ENCODE results near the gene THSD4.

Gene THSD4

DNA sequence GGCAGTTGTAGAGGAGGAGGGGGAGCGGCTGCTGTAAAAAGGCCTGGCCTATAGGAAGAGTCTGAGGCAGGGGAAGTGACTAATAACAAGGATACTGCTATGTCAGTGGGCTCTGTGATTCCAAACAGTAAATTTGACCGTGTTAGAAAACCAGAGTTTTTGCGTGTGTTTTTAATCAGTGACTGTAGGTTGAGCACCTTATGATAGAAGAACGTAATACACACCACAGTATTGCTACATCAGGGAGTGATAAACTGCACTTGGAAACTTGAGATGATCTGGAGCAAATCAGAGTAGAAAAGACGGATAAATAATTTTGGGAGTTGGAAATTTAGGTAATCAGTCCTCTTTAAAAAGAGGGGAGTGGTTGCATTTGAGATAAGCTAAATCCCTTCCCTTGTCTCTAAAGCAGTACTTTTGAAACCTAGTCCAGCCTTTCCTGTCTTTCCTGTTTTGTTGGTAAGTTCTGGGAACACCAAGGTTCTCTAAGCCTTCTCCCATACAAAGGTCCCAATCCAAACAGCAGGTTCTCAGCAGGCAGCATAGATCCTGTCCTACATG is 564.6 kb downstream of the THSD4 start:
- DNase-seq, result no peak

DNA sequence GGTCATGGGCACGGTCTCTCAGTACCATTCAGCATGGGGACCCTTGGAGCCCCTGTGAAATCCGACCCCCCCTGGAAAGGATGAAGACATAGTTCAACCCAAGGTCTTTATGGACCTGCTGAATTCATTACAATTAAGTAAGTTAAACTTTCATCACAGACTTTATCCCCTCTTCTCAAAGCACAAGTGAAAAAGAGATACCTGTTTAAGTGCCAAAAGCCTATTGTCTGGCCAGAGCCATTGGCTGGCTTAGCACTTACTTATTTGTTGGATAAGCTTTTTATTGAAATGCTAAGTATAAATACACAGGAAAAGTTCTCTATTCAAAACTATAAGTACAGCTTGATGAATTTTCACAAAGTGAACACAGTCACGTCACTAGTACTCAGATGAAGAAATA is 566.7 kb downstream of the THSD4 start:
- DNase-seq, result no peak

DNA sequence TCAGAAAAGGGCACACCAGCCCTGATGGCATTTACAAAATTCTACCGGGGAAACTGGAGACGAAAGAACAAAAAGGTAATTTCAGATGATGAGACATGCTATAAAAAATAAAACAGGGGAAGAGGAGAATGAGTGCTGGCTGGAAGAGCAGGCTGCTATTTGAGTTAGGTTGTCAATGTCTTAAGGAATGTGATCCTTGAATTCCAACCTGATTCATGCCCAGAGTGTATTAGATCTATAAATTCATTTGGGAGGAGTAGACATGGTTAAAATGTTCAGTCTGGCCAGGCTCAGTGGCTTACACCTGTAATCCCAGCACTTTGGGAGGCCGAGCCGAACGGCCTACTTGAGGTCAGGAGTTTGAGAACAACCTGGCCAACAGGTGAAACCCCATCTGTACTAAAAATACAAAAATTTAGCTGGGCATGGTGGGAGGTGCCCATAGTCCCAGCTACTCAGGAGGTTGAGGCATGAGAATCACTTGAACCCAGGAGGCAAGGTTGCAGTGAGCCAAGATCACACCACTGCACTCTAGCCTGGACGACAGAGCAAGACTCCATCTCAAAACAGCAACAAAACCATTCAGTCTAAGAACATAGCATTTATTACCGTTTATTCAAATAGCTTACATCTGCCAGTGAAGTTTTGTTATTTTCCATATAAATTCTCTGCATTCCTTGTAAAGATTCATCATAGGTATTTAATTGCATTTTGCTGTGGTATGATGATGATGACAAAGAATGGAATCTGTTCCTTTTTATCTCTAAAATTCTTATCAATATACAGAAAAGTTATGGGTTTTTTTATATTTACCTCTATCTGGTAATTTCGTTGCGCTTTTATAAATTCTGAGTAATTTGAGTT is 568.4 kb downstream of the THSD4 start:
- DNase-seq, result no peak

DNA sequence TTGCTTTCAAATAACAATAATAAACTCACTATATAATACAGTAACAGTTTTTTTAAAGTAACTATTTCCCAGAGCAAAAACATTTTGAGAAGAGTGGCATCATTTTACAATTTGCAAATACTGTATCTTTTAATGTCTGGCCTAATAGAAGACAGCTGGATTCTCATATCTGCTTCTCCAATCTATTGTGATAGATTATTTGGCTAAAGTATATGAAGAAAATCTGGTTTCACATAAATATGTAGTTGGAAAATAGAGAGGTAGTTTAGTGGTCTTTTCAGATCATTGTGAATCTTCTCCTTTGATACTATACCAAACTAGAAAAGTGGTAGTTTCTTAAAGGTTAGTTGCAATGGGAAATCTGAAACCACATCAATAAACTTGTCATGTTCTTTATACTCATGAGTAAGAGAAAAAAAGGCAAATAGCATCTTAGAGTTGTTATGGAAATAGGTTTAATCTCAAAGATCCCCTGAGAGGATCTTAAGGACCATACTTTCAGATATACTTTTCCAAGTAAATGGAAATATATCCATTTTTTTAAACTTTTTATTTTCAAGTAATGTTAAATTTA is 570.2 kb downstream of the THSD4 start:
- no peak for DNase-seq

DNA sequence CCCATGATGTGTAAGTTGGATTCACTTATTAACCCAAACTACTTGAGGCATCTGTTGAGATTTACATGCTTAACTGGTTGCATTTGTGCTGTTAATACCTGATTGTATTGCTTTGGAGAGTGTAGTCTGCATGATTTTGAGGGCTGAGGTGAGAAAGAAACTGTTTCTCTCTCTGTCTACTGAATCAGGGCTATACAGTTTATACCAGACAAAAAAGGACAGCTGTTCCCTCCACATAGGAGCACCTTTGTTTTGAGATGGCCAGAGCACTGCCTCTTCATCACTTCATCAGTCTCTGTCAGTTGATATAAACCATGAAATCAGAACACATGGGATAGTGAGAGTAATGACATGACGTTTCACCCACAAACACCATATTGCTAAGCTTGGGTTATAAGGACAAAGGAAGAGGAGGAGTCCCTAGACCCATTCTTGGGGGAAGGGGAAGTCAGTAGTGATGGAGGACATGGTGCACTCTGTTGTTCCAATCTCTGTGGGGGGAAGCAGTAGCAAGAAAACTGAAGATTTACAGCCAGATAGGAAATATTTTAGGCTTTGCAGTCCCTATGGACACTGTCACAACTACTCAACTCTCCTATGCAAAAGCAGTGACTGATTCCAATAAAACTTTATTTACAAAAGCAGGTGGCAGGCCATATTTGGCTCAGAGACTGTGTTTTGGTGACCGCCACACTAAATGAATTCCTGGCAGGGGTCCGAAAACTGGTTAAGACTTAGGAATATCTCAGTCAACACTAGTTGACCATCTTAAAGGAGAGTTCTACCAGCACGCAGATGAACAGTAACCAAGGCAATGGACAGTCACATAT is 571.2 kb downstream of the THSD4 start:
- DNase-seq, result no peak

DNA sequence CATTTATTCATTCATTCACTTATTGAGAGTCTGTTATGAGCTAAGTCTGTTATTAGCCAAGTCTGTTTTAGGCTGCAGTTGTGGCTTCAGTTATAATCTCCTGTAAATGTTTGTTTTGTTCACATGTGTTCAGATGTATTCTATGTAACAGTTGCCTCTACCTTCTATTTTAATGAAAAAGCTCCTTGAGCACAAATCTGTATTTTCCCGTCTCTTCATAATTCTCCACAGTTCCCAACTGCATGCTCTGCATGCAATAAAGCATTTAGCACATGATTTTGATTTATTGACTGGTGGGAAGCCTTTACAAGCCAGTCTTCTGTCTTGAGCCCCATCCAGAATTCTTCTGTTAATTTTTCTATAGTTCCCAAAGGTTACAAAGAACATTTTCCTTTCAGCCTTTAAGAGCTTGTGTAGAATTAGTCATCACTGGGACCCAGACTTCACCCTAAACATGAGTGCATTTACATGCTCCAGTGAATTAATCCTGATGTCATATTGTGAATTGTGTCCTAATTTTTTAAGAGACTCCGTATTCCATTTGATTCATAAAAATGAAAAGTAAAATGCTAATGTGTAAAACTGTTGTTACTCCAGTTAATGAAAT is 572.7 kb downstream of the THSD4 start:
- no peak for DNase-seq

DNA sequence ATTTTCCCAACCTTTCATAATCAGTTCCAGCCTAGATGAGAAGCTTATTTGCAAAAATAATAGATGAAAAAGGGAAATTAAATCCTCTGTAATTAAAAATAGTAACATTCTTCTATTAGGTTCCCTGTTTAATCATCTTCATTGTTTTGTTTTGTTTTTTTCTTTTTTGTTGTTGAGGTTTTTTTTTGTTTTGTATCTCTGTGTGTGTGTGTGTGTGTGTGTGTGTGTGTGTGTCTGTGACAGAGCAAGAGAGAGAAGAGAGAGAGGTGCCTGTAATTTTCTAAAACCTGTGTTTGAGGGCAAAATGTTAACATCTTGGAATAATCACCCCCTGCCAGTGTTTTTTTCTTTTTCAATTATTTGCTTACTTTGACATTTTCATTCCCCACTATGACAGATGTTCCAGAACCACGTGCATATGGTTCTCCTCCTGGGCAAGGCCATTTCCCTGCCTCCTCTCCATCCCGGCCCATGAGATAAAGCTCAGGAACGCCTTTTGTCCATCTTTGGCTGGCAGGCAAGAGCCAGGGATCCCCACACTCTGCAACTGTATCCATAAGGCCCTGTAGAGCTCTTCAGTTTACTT is 573.3 kb downstream of the THSD4 start:
- DNase-seq, result no peak

DNA sequence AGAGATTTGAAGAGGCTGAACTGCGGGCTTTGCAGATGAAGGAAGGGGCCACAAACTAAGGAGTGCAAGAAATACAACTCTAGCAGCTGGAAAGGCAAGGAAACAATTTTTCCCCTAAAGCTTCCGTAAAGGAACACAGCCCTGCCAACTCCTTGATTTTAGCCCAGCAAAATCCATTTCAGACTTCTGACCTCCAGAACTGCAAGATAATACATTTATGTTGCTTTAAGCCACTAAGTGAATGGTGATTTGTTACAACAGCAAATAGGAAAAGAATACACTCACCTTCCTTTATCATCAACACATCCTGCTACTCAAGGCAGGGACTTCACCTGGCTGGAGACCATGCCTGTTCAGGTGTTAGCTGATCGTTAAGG is 575.8 kb downstream of the THSD4 start:
- DNase-seq, result no peak

DNA sequence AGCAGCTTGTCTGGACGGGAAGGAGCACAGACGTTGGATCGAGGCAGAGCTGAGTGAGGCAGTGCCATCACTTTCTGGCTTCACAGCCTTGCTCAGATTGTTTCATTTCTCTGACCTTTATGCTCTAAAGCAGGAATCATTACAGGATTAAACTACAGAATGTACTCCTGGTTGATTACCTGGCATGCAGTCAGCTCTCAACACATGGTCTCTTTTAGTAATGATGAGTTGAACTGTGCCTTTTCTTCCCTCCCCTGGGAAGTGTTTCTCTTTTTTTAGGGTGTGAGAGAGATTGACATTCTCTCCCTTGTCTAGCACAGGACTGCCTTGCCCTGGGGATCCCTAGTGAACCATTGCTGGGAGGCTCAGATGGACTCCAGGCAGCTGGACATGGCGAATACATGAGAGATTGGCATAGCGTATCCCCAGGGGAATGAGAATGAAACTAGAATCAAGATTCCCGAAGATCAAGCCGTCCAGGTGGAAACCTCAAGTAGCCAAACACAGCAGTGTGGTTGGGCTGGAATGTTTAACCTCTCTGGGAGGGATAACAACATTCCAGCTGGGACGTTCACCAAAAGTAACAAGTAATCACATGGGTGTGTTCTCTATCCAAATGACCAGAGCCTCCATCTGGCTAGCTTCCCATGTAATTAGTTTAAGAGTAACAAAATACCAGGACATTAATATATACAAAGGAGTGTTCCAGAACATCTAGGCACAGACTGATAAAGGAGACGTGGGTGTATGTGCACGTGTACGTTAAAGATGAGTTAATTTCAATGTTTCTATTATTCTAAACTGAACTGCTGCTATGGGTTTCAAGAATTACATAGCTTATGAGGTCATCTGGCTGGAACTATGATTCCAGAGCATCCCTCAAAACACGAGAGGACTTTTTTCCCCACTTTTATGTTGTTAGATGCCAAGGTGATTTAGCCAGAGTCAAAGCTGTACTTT is 576.5 kb downstream of the THSD4 start:
- no peak for DNase-seq

DNA sequence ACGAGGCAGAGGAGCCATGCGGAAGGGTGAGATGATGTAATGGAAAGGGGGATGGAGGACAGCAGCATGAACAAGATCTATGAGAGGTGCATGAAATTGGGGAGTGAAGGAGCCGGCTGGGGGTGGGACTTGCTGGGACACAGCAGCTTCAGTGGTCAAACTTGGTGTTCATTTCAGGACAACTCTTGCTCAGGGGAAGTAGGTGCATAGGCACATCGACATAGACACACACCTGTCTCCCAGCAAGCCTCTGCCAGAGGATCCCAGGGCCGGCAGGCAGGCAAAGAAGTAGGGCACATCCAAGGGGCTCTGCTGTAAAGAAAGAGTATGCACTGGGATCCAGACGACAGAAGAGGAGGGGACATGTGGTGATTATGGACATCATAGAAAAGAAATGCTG is 582.0 kb downstream of the THSD4 start:
- DNase-seq, result no peak

DNA sequence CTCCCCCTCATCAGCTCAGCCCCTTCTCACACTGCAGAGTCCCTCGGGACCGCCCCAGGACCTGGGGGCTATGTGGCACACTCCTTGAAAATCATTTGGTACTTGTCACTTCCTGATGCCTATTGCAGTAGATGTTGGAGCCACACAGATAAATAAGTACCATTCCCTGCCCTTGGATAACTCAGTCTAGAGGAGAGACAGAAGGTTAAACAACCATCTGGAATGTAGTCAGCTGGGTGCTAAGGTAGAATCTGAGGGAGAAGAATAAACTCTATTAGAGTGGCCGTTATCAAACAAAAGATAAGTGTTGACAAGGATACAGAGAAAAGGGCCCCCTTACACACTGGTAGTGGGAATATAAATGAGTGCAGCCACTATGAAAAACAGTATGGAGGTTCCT is 582.8 kb downstream of the THSD4 start:
- DNase-seq, result no peak

DNA sequence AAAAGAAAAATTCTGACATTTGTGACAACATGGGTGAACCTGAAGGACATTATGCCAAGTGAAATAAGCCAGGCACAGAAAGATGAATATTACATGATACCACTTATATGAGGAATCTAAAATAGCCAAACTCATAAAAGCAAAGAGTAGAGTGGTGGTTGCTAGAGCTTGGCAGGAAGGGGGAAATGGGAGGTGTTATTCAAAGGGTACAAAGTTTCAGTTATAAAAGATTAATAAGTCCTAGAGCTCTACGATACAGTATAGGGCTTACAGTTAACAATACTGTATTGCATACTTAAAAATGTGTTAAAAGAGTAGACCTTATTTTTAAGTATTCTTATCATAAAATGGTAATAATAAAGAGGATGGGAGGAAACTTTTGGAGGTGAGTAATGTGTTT is 583.5 kb downstream of the THSD4 start:
- DNase-seq, result no peak

DNA sequence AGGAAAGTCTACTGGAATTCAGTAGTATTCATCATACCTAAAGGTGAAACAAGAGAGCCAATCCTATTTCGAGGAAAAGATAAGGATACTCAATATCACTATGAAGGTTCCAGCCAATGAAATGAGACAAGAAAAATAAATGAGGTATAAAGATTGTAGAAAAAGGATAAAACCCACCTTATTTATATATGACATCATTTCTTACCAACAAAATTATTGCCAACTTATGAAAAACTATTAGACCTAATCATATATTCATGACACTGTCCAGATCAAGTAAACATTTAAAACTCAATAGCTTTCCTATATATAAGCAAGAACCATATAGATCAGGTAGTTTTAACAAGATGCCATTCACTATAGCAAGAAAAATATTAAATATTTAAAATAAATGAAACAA is 584.7 kb downstream of the THSD4 start:
- no peak for DNase-seq

DNA sequence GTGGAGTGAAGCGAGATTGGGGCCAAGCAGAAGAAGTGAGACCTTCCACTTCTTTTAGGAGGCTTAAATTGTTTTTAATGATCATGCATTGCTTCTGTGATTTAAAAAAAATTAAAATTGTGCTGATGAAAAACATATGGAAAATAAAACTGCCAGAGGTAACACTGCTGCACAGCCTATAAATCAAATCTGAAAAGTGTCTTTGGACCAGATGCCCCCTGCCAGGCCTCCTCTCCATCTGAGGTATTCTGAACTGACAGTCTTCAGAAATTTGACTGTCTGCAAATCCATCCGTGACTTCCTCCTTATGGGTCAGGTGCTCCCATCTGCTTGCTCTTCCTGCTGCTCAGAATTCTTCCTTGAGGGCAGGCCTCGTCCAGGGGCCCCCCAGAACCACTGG is 586.5 kb downstream of the THSD4 start:
- DNase-seq, result no peak

DNA sequence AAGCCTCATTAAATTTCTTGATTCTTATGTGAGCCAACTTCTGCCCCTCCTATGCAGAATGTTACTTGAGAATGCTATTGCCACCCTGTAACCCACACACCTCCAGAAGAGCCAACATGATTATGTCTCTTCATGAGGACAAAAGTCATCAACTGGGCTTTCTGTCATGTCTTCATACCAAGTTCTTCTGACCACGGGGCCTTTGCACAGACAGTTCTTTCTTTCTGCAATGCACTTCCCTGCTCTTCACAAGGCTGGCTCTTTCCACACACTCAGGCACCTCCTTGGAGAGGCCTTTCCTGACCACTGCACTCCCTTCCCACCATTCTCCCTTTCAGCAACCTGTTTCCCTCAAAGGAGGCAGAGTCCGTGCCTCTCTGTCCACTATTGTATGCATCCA is 587.2 kb downstream of the THSD4 start:
- DNase-seq, result no peak

DNA sequence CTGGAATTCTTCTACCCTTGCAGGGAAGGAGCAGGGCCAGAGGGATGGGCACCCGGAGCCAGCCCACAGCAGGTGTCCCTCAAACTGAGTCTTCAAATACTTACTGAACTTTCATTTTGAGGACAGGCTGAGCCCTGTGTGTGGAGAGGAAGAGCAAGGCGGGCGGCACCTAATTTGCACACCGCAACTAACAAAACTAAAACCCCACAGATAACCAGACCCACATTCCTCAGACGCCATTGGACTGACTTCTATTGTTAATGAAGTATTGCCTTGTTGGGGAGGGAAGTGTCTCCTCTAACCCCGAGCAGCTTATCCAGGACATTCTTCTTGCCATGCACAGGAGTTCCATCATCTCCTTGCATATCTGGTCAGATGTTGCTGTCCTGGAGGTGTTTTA is 589.9 kb downstream of the THSD4 start:
- no peak for DNase-seq

DNA sequence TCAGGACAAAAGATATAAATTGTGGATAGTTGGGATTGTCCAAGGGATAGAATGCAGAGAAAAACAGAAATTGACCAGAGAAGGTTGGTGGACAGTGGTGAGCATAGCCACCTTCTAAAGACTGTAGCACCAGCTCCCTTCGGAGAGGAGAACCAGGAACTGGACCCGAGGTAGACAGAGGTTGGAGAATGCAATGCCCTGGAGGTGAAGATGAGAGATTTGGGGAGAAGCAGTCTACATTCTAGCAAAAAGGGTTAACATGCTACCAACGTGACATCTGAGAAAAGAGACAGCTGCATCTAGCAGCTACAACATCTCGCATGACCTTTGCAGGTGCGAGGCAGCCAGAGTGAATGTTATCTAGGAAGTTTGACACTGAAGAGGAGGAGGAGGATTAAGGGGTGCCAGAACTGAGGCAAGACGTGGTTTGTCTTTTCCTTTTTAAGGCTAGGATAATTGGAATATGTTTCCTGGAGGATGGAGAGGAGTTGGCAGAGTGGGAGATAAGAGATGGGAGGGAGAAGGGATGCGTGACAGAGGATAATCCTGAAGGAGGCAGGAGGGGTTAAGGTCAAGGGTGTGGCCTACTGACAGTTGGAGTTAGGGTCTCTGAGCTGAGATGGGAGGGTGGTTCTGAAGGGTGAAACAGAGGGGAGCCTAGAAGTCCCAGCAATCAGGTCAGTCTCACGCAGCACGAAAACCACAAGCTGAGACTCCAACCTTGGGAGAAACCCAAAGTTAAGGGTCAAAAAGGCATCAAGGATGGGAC is 591.4 kb downstream of the THSD4 start:
- no peak for DNase-seq

DNA sequence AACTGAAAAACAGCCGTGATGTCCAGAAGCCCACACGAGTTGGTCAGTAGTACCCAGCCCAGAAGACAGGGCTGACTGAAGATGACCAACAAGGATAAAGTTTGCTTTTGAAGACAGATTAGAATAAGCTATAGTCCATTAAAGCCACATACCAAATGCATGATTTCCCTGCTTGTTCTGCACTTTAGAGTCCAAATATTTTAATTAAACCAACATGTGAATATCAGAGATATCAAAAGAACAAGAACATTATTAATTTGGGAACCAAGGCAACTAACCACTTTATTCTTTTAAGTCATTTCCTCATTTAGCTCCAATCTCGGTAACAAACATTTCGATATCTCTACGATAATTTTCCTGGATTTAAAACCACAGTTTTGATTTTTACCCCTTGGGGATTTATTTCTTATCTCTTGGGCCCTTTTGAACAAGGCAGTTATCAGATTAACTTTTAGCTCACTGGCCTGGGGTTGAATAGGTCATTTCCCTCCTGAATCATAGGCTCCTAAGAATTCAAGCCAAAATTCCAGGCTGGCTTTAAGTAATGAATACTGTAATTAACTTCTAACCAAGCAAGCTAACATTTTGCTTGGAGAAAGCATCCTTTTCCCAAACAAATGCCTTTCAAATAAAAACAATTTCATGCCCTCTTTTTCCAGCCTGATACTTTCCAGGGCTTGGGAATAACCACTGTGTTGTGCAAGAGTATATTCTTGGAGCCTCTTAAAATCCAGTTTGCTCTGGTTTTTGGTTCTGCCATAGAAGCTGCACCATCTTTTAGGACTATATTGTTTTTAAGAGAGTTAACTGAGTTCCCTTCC is 592.2 kb downstream of the THSD4 start:
- no peak for DNase-seq

DNA sequence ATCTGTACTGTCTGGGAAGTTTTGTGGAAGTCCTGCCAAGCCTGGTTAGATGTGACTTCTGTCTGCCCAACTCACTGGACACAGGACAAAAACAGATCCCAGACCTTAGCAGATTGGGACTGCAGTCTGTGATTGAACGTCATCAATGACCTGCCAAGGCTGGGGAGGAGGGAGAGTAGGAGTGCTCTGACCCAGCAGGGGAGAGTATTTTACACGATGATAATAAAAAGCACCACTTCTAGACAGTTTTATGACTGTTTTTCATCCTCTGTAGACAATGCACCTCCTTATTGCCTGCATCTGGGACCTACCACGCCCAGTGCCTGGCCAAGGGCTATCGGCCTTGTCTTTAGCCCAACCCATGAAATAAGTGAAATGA is 592.8 kb downstream of the THSD4 start:
- no peak for DNase-seq

DNA sequence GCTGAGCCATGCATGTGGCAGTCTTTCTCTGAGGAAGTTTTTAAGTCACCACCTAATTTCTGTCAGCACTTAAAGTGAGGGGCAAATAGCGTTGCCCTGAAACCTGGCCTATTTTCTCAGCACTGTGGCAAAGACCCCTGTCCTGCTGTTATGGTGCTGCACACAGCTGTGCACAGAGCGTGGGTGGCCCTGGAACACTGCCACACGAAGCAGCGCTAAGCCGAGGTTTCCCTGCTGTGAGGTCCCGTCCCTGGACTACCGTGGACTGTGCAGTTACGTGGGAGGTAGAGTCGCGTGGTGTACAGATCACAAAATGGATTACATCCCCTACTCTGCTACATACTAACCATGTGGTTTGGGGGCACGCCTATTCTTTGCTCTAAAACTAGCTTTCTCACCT is 593.5 kb downstream of the THSD4 start:
- no peak for DNase-seq

Data from GOT3 (cell line).